Measurements from ENCODE around the gene SEC31A.

DNA sequence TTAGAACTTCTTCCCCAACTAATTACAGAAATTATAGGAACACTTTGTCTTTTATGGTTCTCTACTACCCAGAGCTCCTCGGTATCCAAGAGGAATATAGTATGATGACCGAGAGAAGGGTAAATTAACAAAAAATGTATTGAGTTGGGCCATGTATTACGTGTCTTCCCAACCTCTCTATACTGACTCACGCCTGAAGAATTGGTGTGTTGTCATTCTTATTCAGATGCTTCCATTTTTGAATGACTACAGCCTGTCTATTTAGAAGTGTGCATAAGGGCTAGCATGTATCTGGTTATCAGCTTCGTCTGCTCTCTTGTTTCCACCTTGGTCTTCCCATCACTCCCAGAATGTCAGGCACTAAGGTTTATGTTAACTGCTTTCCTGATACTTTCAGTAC, 67.9 kb downstream of the SEC31A start:
- no peak for TF ChIP-seq POLR2AphosphoS5 (IDR thresholded peaks at IDR 0.05)
- TF ChIP-seq, protein P1, sequence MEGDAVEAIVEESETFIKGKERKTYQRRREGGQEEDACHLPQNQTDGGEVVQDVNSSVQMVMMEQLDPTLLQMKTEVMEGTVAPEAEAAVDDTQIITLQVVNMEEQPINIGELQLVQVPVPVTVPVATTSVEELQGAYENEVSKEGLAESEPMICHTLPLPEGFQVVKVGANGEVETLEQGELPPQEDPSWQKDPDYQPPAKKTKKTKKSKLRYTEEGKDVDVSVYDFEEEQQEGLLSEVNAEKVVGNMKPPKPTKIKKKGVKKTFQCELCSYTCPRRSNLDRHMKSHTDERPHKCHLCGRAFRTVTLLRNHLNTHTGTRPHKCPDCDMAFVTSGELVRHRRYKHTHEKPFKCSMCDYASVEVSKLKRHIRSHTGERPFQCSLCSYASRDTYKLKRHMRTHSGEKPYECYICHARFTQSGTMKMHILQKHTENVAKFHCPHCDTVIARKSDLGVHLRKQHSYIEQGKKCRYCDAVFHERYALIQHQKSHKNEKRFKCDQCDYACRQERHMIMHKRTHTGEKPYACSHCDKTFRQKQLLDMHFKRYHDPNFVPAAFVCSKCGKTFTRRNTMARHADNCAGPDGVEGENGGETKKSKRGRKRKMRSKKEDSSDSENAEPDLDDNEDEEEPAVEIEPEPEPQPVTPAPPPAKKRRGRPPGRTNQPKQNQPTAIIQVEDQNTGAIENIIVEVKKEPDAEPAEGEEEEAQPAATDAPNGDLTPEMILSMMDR (IDR thresholded peaks at IDR 0.05) = no peak
- TF ChIP-seq POLR2A (IDR thresholded peaks at IDR 0.05) = no peak
- TF ChIP-seq EP300 (IDR thresholded peaks at IDR 0.05) = no peak
